ENCODE measurements around the gene GALNS. TPM values are rescaled to one million over a fixed set of nuclear protein-coding genes. Genes with fewer than 3 reads are reported as not detected.

The GALNS gene
- total and polyA plus RNA-seq, 7 experiments from 2014 or later: 9.8 to 64.3 (median 49.7) TPM

GRCh38 chr16:88814144-88814502 is 42.6 kb downstream of the GALNS start:
- ChIA-PET CTCF (no interaction called here), POLR2A (interaction anchor here (1.1 kb wide), 1 partner anchor 10 kb away, joined by 3 read pairs; no protein-coding TSS in a partner anchor)
- Mint-ChIP-seq H3K36me3 (peaks cover 0 to 2% (median 0%) of the 10 kb centered on the region in 5 donors), H3K27me3 (no peaks in the 10 kb centered on the region), H3K27ac (peak overlapping the region in 3 of 9 donors; percentile 29 to 40 (median 29)), H3K9me3 (no peaks in the 10 kb centered on the region), H3K4me1 (peaks cover 0 to 24% (median 10%) of the 10 kb centered on the region in 7 donors), H3K4me3 (peak overlapping the region in 6 of 10 donors; percentile 14 to 62 (median 46))
- intact Hi-C loops (cut with micrococcal nuclease): loop anchor here in 1 of 2 donors (5.0 kb wide), 2 partner anchors 242 to 693 kb away; partner anchors contain the start of genes SPG7 and ZC3H18
- H3K9me3 ChIP-seq (ENCODE audit: control insufficient read depth in 2 of 3, low read length in 3 of 3): no peaks in the 10 kb centered on the region
- no peaks in the 10 kb centered on the region for H3K27me3 ChIP-seq (ENCODE audit: control insufficient read depth in 2 of 2, insufficient read depth in 2 of 2, low read length in 2 of 2)
- no peak for DNase-seq
- H3K36me3 ChIP-seq (ENCODE audit: control insufficient read depth in 2 of 3, insufficient read depth in 3 of 3, low read length in 3 of 3): peaks cover 0 to 13% (median 0%) of the 10 kb centered on the region in 3 experiments
- no peak overlapping the region for H3K4me3 ChIP-seq (ENCODE audit: low read length)
- peaks cover 8 to 11% of the 10 kb centered on the region in 2 donors for H3K4me1 ChIP-seq (ENCODE audit: control insufficient read depth in 2 of 2, insufficient read depth in 2 of 2, low read length in 2 of 2)
- ATAC-seq: no peak
- no peak overlapping the region for H3K27ac ChIP-seq (ENCODE audit: low read depth, low read length)

- no peak overlapping the region for H3K4me3 ChIP-seq (ENCODE audit: low read length)
- intact Hi-C loops (cut with micrococcal nuclease): loop anchor here in 1 of 2 donors (2.0 to 5.0 kb wide), 3 partner anchors 77 to 694 kb away; partner anchors contain the start of genes SPG7 and ZC3H18
- DNase-seq (no peak), ATAC-seq (no peak)
- H3K9me3 Mint-ChIP-seq: no peaks in the 10 kb centered on the region
- peaks cover 0 to 26% (median 12%) of the 10 kb centered on the region in 7 donors for H3K4me1 Mint-ChIP-seq
- H3K36me3 Mint-ChIP-seq: peaks cover 0 to 4% (median 0%) of the 10 kb centered on the region in 5 donors
- CTCF ChIA-PET: interaction anchor here (2.4 to 2.7 kb wide), 2 partner anchors 32 to 44 kb away, joined by 11 to 15 read pairs; partner anchors contain the start of genes GALNS and TRAPPC2L
- H3K4me1 ChIP-seq (ENCODE audit: control insufficient read depth in 2 of 2, insufficient read depth in 2 of 2, low read length in 2 of 2): peaks cover 8 to 11% of the 10 kb centered on the region in 2 donors
- peak overlapping the region in 5 of 9 donors; percentile 25 to 47 (median 29) for H3K27ac Mint-ChIP-seq
- peaks cover 0 to 19% (median 0%) of the 10 kb centered on the region in 3 experiments for H3K36me3 ChIP-seq (ENCODE audit: control insufficient read depth in 2 of 3, insufficient read depth in 3 of 3, low read length in 3 of 3)
- no peaks in the 10 kb centered on the region for H3K27me3 ChIP-seq (ENCODE audit: control insufficient read depth in 2 of 2, insufficient read depth in 2 of 2, low read length in 2 of 2)
- POLR2A ChIA-PET: interaction anchor here (1.4 to 5.6 kb wide), 3 partner anchors 31 to 111 kb away, joined by 4 to 71 read pairs (median 42); partner anchors contain the start of genes GALNS, PIEZO1 and TRAPPC2L
- H3K9me3 ChIP-seq (ENCODE audit: control insufficient read depth in 2 of 3, low read length in 3 of 3): no peaks in the 10 kb centered on the region
- peak overlapping the region in 8 of 10 donors; percentile 28 to 95 (median 60) for H3K4me3 Mint-ChIP-seq
- no peaks in the 10 kb centered on the region for H3K27me3 Mint-ChIP-seq
- H3K27ac ChIP-seq (ENCODE audit: low read depth, low read length): no peak overlapping the region
Observed at GRCh38 chr16:88813269-88814143, 43.2 kb downstream of the GALNS start.

- CTCF ChIA-PET: interaction anchor here (2.4 to 2.7 kb wide), 2 partner anchors 32 to 45 kb away, joined by 11 to 15 read pairs; partner anchors contain the start of genes GALNS and TRAPPC2L
- intact Hi-C loops (cut with micrococcal nuclease): loop anchor here (1.0 to 5.0 kb wide), 11 partner anchors 9 to 695 kb away; partner anchors contain the start of genes CDT1 (in 2 of the 2), TRAPPC2L (in 2 of the 2), ANKRD11 (in 1 of the 2) and CDH15 (in 1 of the 2)
- peak overlapping the region in 8 of 9 donors; percentile 55 to 94 (median 84) for H3K27ac Mint-ChIP-seq
Observed at GRCh38 chr16:88812513-88813268, 44.1 kb downstream of the GALNS start.

GRCh38 chr16:88811769-88812512 is 44.8 kb downstream of the GALNS start, which contains the start of gene APRT:
Gene APRT, minus strand, starts transcription at chr16:88811928. Its CDS starts 29 bp downstream, at chr16:88811899.
- H3K27me3 Mint-ChIP-seq: no peaks in the 10 kb centered on the region
- peaks cover 8 to 11% of the 10 kb centered on the region in 2 donors for H3K4me1 ChIP-seq (ENCODE audit: control insufficient read depth in 2 of 2, insufficient read depth in 2 of 2, low read length in 2 of 2)
- H3K9me3 Mint-ChIP-seq: no peaks in the 10 kb centered on the region
- peak within 1 kb of the TSS; percentile 79 to 98 (median 95) for H3K27ac Mint-ChIP-seq
- peak; percentile 92 to 100 (median 98) for DNase-seq
- H3K9me3 ChIP-seq (ENCODE audit: control insufficient read depth in 2 of 3, low read length in 3 of 3): no peaks in the 10 kb centered on the region
- peaks cover 0 to 26% (median 0%) of the 10 kb centered on the region in 3 experiments for H3K36me3 ChIP-seq (ENCODE audit: control insufficient read depth in 2 of 3, insufficient read depth in 3 of 3, low read length in 3 of 3)
- POLR2A ChIA-PET: interaction anchor here (0.9 to 5.6 kb wide), 17 partner anchors 9 to 406 kb away, joined by 3 to 71 read pairs (median 4); partner anchors contain the start of genes CDT1, GALNS, PIEZO1 and TRAPPC2L
- peak within 1 kb of the TSS; percentile 92 to 99 (median 96) for H3K4me3 Mint-ChIP-seq
- peak; percentile 95 for ATAC-seq
- peaks cover 0 to 4% (median 0%) of the 10 kb centered on the region in 5 donors for H3K36me3 Mint-ChIP-seq
- H3K4me3 ChIP-seq (ENCODE audit: low read length): peak within 1 kb of the TSS; percentile 97
- intact Hi-C loops (cut with micrococcal nuclease): loop anchor here (1.0 to 5.0 kb wide), 13 partner anchors 9 to 695 kb away; partner anchors contain the start of genes CDH15 (in 2 of the 2), CDT1 (in 2 of the 2), TRAPPC2L (in 2 of the 2) and ANKRD11 (in 1 of the 2)
- no peaks in the 10 kb centered on the region for H3K27me3 ChIP-seq (ENCODE audit: control insufficient read depth in 2 of 2, insufficient read depth in 2 of 2, low read length in 2 of 2)
- H3K4me1 Mint-ChIP-seq: peaks cover 0 to 26% (median 12%) of the 10 kb centered on the region in 7 donors
- H3K27ac ChIP-seq (ENCODE audit: low read depth, low read length): peak within 1 kb of the TSS; percentile 84
- CTCF ChIA-PET: interaction anchor here (2.4 to 2.7 kb wide), 2 partner anchors 31 to 46 kb away, joined by 11 to 15 read pairs; partner anchors contain the start of genes GALNS and TRAPPC2L

More at GRCh38 chr16:88812513-88813268, 44.1 kb downstream of the GALNS start:
- H3K36me3 Mint-ChIP-seq: peaks cover 0 to 4% (median 0%) of the 10 kb centered on the region in 5 donors
- DNase-seq: no peak
- Histone ChIP-seq H3K36me3 (ENCODE audit: control insufficient read depth in 2 of 3, insufficient read depth in 3 of 3, low read length in 3 of 3) (peaks cover 0 to 26% (median 0%) of the 10 kb centered on the region in 3 experiments), H3K4me1 (ENCODE audit: control insufficient read depth in 2 of 2, insufficient read depth in 2 of 2, low read length in 2 of 2) (peaks cover 8 to 11% of the 10 kb centered on the region in 2 donors), H3K4me3 (ENCODE audit: low read length) (peak overlapping the region; percentile 97), H3K27ac (ENCODE audit: low read depth, low read length) (peak overlapping the region; percentile 84), H3K9me3 (ENCODE audit: control insufficient read depth in 2 of 3, low read length in 3 of 3) (no peaks in the 10 kb centered on the region), H3K27me3 (ENCODE audit: control insufficient read depth in 2 of 2, insufficient read depth in 2 of 2, low read length in 2 of 2) (no peaks in the 10 kb centered on the region)
- H3K9me3 Mint-ChIP-seq: no peaks in the 10 kb centered on the region
- POLR2A ChIA-PET: interaction anchor here (0.9 to 5.6 kb wide), 15 partner anchors 10 to 405 kb away, joined by 3 to 71 read pairs (median 4); partner anchors contain the start of genes CDT1, GALNS, PIEZO1 and TRAPPC2L
- H3K4me3 Mint-ChIP-seq: peak overlapping the region; percentile 59 to 96 (median 86)
- no peaks in the 10 kb centered on the region for H3K27me3 Mint-ChIP-seq
- H3K4me1 Mint-ChIP-seq: peaks cover 0 to 26% (median 12%) of the 10 kb centered on the region in 7 donors
- ATAC-seq: no peak

Measured in naive thymus-derived CD4-positive, alpha-beta T cell (primary cell).